Gastrocnemius medialis (tissue), 4 donors: ENCODE results near the gene TMEM213.

Experiments used
- POLR2A ChIP-seq, 2 donors: fragments of 450-650 bp; IDR thresholded peaks; one replicate each; pipeline ENCODE4 v1.6.1; 2017; ENCODE audit warnings: antibody characterized with exemption in 2 of 2, mild to moderate bottlenecking in 2 of 2, moderate library complexity in 2 of 2
- TF ChIP-seq, protein P1 (sequence below), 5 experiments: fragments of 450-650 bp in 3 of 5; fragments of 200-600 bp in 2 of 5; sonication (generic) in 2 of 5; IDR thresholded peaks in 4 of 5; conservative IDR thresholded peaks in 1 of 5; 1 replicate in 4 of 5; 2 replicates in 1 of 5; pipeline ENCODE4 v1.5.1; 2016 to 2019; ENCODE audit warnings: antibody characterized with exemption in 5 of 5, mild to moderate bottlenecking in 3 of 5, moderate library complexity in 3 of 5

DNA sequence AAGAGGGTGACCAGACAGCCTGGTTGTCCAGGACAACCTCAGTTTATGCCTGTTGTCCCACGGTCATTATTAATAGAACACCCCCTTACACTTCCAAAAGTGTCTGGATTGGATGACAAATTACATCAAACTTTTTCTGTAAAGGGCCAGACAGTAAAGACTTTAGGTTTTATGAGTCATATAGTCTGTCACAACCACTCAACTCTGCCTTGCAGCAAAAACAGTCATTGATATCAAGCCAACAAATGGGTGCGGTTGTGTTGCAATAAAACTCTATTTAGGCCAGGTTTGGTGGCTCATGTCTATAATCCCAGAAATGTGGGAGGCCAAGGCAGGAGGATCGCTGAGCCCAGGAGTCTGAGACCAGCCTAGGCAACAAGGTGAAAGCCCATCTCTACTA is 66.9 kb downstream of the TMEM213 start:
- no peak for TF ChIP-seq POLR2A (IDR thresholded peaks at IDR 0.05)
- TF ChIP-seq, protein P1, sequence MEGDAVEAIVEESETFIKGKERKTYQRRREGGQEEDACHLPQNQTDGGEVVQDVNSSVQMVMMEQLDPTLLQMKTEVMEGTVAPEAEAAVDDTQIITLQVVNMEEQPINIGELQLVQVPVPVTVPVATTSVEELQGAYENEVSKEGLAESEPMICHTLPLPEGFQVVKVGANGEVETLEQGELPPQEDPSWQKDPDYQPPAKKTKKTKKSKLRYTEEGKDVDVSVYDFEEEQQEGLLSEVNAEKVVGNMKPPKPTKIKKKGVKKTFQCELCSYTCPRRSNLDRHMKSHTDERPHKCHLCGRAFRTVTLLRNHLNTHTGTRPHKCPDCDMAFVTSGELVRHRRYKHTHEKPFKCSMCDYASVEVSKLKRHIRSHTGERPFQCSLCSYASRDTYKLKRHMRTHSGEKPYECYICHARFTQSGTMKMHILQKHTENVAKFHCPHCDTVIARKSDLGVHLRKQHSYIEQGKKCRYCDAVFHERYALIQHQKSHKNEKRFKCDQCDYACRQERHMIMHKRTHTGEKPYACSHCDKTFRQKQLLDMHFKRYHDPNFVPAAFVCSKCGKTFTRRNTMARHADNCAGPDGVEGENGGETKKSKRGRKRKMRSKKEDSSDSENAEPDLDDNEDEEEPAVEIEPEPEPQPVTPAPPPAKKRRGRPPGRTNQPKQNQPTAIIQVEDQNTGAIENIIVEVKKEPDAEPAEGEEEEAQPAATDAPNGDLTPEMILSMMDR (IDR thresholded peaks at IDR 0.05 in 4 of 5, conservative IDR thresholded peaks at IDR 0.05 in 1 of 5) = no peak
